ENCODE results near the gene LST1.

The LST1 gene

GRCh38 chr6:31577579-31577966 is 8.5 kb upstream of the LST1 start:
- TF ChIP-seq CSRNP3 (CRISPR knock-in tag; IDR thresholded peaks at IDR 0.05) (no peak), ZNF70 (CRISPR knock-in tag; IDR thresholded peaks at IDR 0.05) (no peak), PATZ1 (CRISPR knock-in tag; IDR thresholded peaks at IDR 0.05; ENCODE audit: borderline replicate concordance) (no peak), OSR1 (CRISPR knock-in tag; IDR thresholded peaks at IDR 0.05) (no peak), GLIS3 (CRISPR knock-in tag; IDR thresholded peaks at IDR 0.05) (no peak), PPARA (CRISPR knock-in tag; IDR thresholded peaks at IDR 0.05; ENCODE audit: borderline replicate concordance) (no peak), TSHZ2 (CRISPR knock-in tag; IDR thresholded peaks at IDR 0.05) (no peak), ZNF565 (CRISPR knock-in tag; conservative IDR thresholded peaks at IDR 0.05; ENCODE audit: low read depth) (no peak), ZNF8 (CRISPR knock-in tag; IDR thresholded peaks at IDR 0.05) (no peak), POU6F1 (CRISPR knock-in tag; IDR thresholded peaks at IDR 0.05; ENCODE audit: borderline replicate concordance, low read depth) (no peak), ZFP3 (CRISPR knock-in tag; IDR thresholded peaks at IDR 0.05) (no peak), SNAI2 (CRISPR knock-in tag; IDR thresholded peaks at IDR 0.05) (no peak), ZFP30 (CRISPR knock-in tag; IDR thresholded peaks at IDR 0.05) (no peak), TOX (CRISPR knock-in tag; IDR thresholded peaks at IDR 0.05; ENCODE audit: borderline replicate concordance) (no peak), RARB (CRISPR knock-in tag; IDR thresholded peaks at IDR 0.05) (no peak), ZC3H10 (CRISPR knock-in tag; IDR thresholded peaks at IDR 0.05) (no peak), CSDC2 (CRISPR knock-in tag; IDR thresholded peaks at IDR 0.05) (no peak), ISL1 (CRISPR knock-in tag; IDR thresholded peaks at IDR 0.05) (no peak), BACH2 (CRISPR knock-in tag; IDR thresholded peaks at IDR 0.05; ENCODE audit: borderline replicate concordance) (no peak)
- no peak for ATAC-seq

GRCh38 chr6:31578184-31579118 is 7.6 kb upstream of the LST1 start:
- no peak for ATAC-seq
- TF ChIP-seq OSR1 (CRISPR knock-in tag; IDR thresholded peaks at IDR 0.05) (no peak), PATZ1 (CRISPR knock-in tag; IDR thresholded peaks at IDR 0.05; ENCODE audit: borderline replicate concordance) (no peak), RARB (CRISPR knock-in tag; IDR thresholded peaks at IDR 0.05) (no peak), ARNTL (CRISPR knock-in tag; IDR thresholded peaks at IDR 0.05; ENCODE audit: borderline replicate concordance, low read depth) (no peak), POU6F1 (CRISPR knock-in tag; IDR thresholded peaks at IDR 0.05; ENCODE audit: borderline replicate concordance, low read depth) (no peak), GLIS3 (CRISPR knock-in tag; IDR thresholded peaks at IDR 0.05) (no peak), CREB5 (CRISPR knock-in tag; IDR thresholded peaks at IDR 0.05; ENCODE audit: low read depth) (no peak), ZNF565 (CRISPR knock-in tag; conservative IDR thresholded peaks at IDR 0.05; ENCODE audit: low read depth) (no peak), ZFP3 (CRISPR knock-in tag; IDR thresholded peaks at IDR 0.05) (no peak), ZNF8 (CRISPR knock-in tag; IDR thresholded peaks at IDR 0.05) (no peak), ISL1 (CRISPR knock-in tag; IDR thresholded peaks at IDR 0.05) (no peak), TSHZ2 (CRISPR knock-in tag; IDR thresholded peaks at IDR 0.05) (no peak)

All from SK-N-SH treated with all-trans-retinoic acid at 6 μM for 48 hours (cell line).